D721Med (cell line): Measurements from ENCODE around the gene SERPINE2.

Source experiments
- DNase-seq: peaks from one replicate; pipeline ENCODE4 v3.0.0; 2011; ENCODE audit warnings: low spot score; ENCODE audit not compliant: insufficient read length
- FAIRE-seq: peaks from 2 replicates; lab custom pipeline; 2011; peaks lifted over from hg19 to GRCh38; lab: Jason Lieb, UNC
- TF ChIP-seq, protein P1 (sequence below): IDR thresholded peaks from 2 replicates; pipeline ENCODE4 v1.5.1; 2012; ENCODE audit warnings: mild to moderate bottlenecking, control low read depth; ENCODE audit not compliant: insufficient read depth; ENCODE audit errors: missing control alignments

SERPINE2 gene

DNA sequence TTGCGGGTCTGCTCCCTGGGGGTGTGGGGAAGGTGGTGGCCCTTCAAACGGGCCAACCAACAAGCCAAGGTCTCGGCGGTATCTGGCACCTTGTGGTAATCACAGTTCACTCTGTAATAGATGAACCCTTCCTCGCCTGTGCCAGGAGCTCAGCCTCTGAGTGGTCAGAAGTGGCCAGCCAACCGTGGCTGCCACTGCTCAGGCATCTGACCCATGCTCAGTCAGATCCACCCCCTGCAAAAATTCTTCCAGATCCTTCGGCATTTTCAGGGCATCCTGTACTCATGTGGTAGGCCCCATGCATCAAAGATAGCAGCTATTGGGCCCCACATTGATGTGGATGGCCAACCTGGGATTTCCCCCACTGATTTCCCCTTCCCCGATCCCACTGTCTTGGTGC, 39.6 kb upstream of the SERPINE2 start:
- FAIRE-seq = no peak
- TF ChIP-seq, protein P1, sequence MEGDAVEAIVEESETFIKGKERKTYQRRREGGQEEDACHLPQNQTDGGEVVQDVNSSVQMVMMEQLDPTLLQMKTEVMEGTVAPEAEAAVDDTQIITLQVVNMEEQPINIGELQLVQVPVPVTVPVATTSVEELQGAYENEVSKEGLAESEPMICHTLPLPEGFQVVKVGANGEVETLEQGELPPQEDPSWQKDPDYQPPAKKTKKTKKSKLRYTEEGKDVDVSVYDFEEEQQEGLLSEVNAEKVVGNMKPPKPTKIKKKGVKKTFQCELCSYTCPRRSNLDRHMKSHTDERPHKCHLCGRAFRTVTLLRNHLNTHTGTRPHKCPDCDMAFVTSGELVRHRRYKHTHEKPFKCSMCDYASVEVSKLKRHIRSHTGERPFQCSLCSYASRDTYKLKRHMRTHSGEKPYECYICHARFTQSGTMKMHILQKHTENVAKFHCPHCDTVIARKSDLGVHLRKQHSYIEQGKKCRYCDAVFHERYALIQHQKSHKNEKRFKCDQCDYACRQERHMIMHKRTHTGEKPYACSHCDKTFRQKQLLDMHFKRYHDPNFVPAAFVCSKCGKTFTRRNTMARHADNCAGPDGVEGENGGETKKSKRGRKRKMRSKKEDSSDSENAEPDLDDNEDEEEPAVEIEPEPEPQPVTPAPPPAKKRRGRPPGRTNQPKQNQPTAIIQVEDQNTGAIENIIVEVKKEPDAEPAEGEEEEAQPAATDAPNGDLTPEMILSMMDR = no peak

DNA sequence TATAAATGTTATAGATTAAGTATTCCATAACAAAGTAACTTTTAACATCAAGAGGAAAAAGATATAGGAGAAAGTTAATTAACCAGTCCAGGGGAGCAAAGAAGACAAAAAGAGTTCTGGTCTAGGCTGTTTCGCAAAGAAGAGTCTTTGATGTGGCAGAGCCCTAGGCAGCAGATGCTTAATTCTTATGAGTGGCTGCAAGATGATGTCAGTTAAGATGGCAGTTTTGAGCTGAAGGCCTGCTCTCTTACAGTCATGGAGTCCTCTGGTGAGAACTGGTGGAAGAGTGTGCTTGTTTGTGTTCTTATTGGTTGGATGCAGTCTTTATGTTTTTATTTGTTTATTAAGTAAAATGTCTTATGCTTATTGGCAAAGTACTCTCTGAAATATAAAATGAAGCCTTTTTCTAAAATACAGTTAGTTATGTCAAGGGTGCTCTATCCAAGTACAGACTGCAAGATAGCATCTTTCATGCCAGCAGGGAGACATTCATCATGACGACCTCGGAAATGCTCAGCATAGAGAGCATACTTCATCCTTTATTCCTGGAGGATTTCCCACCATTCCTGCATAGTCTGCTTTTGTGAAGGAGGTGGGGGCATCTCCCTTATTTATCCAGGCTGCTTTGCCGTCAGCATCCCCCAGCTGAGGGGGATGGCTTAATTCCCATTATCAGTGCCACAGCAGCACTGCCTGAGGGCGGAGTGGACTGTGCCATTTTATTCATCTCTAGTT, 38.9 kb upstream of the SERPINE2 start:
- DNase-seq = no peak
- TF ChIP-seq, protein P1 = no peak
- FAIRE-seq = no peak

More for the DNA sequence above, 39.6 kb upstream of the SERPINE2 start:
- DNase-seq = no peak

DNA sequence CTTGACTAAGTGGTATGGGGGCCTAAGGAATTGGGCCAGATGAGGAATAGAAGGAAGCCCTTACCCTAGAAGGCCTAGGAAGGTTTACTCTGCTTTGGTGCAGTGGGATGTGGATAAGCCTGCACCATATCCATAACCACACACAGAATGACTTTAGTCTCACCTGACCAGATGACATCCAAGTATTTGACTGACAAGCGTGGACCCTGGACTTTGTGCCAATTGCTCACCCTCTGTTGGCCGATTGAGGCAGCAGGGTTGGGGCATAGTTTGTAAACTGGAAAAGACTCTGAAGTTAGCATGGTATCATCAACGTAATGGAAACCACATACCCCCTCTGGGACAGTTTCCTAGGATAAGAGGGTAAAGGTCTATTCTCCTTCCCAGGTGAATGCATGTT, 36.5 kb upstream of the SERPINE2 start:
- DNase-seq (no peak), FAIRE-seq (no peak)
- TF ChIP-seq, protein P1 = no peak

DNA sequence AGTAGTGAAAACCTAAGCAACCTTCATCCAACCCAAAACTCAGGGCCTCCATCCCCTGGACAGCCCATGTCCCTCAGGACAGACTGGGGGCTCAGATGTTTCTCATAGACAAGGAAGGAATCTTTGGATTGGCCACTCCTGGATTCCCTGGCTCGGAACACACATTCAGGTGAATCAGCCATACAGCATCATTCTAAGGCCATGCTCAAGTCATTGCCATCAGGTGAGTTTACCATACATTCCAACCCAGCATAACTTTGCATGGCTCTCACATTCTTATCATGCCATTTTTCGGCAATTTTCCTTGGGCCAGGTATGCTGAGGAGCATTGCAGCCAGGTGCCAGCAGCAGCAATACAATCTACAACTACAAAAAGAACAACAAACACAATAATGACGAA, 34.6 kb upstream of the SERPINE2 start:
- DNase-seq (no peak), FAIRE-seq (no peak)
- TF ChIP-seq, protein P1 = no peak

DNA sequence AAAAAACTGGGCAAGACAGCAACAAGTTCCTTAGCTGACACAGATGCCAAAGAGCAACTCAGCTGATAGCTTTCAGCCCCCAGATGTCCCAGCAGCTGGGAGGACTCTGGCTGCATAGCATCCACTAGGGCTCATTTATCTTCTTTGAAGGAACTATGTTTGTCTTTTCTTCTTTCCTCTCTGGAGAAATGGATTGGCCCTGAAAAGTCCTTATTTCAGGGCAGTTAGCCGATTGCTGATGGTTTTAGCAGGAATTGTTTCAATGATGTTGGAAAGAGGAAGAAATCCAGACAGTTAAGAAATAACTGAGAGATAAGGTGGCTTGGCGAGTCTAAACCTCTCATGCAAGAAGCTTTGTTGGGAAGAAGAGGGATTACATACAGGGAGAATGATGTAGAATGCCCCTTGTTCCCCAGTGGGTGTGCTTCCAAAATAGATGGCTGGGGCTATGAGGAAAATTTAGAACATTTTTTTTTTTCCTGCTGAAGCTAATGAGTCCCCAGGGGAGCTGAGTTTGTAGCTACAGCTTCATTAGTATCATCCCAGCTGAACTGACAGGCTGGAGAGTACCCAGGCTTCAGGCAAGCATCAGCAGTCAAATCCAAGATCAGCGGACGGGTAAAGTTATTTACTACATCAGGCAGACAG, 33.6 kb upstream of the SERPINE2 start:
- TF ChIP-seq, protein P1 = no peak
- no peak for DNase-seq
- FAIRE-seq = no peak

DNA sequence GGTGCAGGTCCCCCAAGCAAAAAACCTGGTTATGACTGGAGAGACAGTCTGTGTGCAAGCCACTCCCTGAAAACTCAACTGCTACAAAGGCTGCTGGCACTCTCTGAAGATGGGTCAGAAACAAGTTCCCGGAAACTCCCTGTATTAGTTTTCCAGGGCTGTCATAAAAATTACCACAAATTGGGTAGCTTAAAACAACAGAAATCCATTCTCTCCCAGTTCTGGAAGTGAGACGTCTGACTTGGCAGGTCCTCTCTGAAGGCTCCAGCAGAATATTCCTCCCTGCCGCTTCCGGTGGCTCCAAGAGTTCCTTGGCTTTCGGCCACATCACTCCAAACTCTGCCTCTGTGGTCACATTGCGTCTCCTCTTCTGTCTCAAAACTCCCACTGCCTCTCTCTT, 30.1 kb upstream of the SERPINE2 start:
- TF ChIP-seq, protein P1 = no peak
- DNase-seq (no peak), FAIRE-seq (no peak)

DNA sequence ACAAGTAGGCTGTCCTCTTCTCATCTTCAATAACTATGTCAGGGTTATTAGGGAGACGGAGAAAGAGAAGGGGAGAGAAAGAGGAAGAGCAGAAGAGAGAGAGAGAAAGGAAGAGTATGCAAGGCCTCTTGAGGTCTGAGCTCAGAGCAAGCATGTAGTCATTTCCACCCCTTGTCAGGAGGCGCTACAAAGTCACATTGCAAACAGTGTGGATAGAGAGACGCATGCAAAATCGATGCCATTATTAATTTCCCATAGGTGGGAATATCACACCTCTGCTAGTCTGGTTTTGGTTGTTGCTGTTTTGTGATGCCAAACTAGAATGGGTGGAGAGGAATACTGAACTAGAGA, 24.2 kb upstream of the SERPINE2 start:
- TF ChIP-seq, protein P1 = no peak
- no peak for FAIRE-seq
- DNase-seq = no peak
